Mammary epithelial cell (primary cell): ENCODE measurements around the gene RNF224.

Experiments
- EZH2 ChIP-seq: IDR thresholded peaks from 2 replicates; pipeline ENCODE4 v1.6.1; 2012; ENCODE audit warnings: low read length, inconsistent platforms, borderline replicate concordance
- TF ChIP-seq, protein P1 (sequence below), 2 donors: IDR thresholded peaks in 1 of 2; conservative IDR thresholded peaks in 1 of 2; 2 replicates each; pipeline ENCODE4 v1.5.1; 2011 to 2012; ENCODE audit warnings: inconsistent platforms in 2 of 2, low read length in 2 of 2, mild to moderate bottlenecking in 2 of 2, control low read depth in 1 of 2, low read depth in 1 of 2; ENCODE audit not compliant: insufficient read depth in 1 of 2; ENCODE audit errors: extremely low read depth in 1 of 2

DNA sequence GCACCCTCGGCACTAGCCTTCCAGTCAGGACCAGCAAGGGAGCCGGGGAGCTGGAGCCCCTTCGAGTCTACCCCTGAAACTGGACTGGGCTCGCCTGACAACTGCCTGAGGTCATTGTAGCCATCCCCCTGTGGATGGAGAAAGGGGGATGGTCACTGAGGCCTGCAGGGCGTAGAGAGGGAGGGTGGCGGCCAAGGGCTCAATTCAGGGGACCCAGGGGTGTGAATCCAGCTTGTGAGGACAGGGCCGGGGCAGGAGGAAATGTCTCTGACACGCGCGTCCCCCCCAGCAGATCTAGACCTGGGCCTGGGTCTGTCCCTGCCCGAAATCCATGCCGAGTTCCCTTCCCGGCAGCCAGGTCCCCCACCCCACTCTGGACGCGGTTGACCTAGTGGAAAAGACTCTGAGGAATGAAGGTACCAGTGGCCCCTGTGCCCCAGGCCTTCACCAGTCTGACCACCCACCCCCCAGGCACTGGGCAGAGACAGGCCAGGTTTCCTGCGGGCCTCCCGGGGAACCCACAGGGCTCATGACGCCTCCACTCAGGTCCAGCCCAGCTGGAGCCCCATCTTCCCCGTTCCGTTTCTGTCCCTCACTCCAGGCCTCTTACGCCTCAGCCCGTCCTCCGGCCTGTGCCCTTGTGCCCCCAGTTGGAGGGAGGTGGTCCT lies 4.2 kb downstream of the RNF224 start:
- TF ChIP-seq, protein P1, sequence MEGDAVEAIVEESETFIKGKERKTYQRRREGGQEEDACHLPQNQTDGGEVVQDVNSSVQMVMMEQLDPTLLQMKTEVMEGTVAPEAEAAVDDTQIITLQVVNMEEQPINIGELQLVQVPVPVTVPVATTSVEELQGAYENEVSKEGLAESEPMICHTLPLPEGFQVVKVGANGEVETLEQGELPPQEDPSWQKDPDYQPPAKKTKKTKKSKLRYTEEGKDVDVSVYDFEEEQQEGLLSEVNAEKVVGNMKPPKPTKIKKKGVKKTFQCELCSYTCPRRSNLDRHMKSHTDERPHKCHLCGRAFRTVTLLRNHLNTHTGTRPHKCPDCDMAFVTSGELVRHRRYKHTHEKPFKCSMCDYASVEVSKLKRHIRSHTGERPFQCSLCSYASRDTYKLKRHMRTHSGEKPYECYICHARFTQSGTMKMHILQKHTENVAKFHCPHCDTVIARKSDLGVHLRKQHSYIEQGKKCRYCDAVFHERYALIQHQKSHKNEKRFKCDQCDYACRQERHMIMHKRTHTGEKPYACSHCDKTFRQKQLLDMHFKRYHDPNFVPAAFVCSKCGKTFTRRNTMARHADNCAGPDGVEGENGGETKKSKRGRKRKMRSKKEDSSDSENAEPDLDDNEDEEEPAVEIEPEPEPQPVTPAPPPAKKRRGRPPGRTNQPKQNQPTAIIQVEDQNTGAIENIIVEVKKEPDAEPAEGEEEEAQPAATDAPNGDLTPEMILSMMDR (conservative IDR thresholded peaks at IDR 0.05 in 1 of 2, IDR thresholded peaks at IDR 0.05 in 1 of 2; ENCODE audit: extremely low read depth in 1 of 2, insufficient read depth in 1 of 2, low read depth in 1 of 2, low read length in 2 of 2) = no peak
- TF ChIP-seq EZH2 = no peak
